Endothelial cell of umbilical vein (primary cell): ENCODE data around the gene AGTPBP1. TPM values are rescaled to one million over a fixed set of nuclear protein-coding genes. Genes with fewer than 3 reads are reported as not detected.

Source experiments
- BruUV-seq: library from RNA; stranded (reverse); fragments of 400-500 nt; replicated peaks from 2 replicates; lab custom pipeline; 2021; lab: Mats Ljungman, UMichigan
- CTCF ChIA-PET: fragments of 300-600, 350-600 bp; sonication (Branson Sonifier 250); formaldehyde crosslinking; loops from one replicate; lab custom pipeline; 2021; ENCODE audit warnings: antibody characterized with exemption, inconsistent platforms; lab: Charles Lee
- POLR2A ChIA-PET: fragments of 300-600, 350-600 bp; sonication (Branson Sonifier 250); formaldehyde crosslinking; loops from one replicate; lab custom pipeline; 2021; ENCODE audit warnings: antibody characterized with exemption, inconsistent platforms; lab: Charles Lee
- DNase-seq: peaks from one replicate; pipeline ENCODE4 v3.0.0-alpha.2; 2011; ENCODE audit warnings: low read depth, low spot score
- FAIRE-seq: peaks from 2 replicates; lab custom pipeline; 2011; peaks lifted over from hg19 to GRCh38; lab: Jason Lieb, UNC
- H2AFZ ChIP-seq: 2 replicates; pipeline ENCODE4 v1.6.0; 2012; ENCODE audit warnings: low read depth, low read length, control low read depth, inconsistent platforms
- H3K27ac ChIP-seq: 2 replicates; pipeline ENCODE4 v1.5.1; 2011; ENCODE audit warnings: low read depth, mild to moderate bottlenecking, control low read depth, low read length, moderate library complexity; ENCODE audit not compliant: insufficient read depth
- H3K27me3 ChIP-seq, 2 experiments: 2 replicates each; pipeline versions ENCODE4 v1.6.0 to v1.6.1; 2011; ENCODE audit warnings: low read length in 2 of 2, mixed read lengths in 1 of 2; ENCODE audit not compliant: control insufficient read depth in 2 of 2, insufficient read depth in 2 of 2
- H3K36me3 ChIP-seq, 2 experiments: 2 replicates in 1 of 2; 3 replicates in 1 of 2; pipeline ENCODE4 v1.5.1; 2011; ENCODE audit warnings: low read length in 2 of 2, mild to moderate bottlenecking in 1 of 2, moderate library complexity in 1 of 2; ENCODE audit not compliant: control insufficient read depth in 2 of 2, insufficient read depth in 2 of 2; ENCODE audit errors: extremely low read depth in 1 of 2
- H3K4me1 ChIP-seq: 3 replicates; pipeline ENCODE4 v1.5.1; 2011; ENCODE audit warnings: mild to moderate bottlenecking, low read length; ENCODE audit not compliant: control insufficient read depth, insufficient read depth; ENCODE audit errors: extremely low read depth
- H3K4me2 ChIP-seq: 2 replicates; pipeline ENCODE4 v1.6.1; 2011; ENCODE audit warnings: low read length, control low read depth, mixed read lengths; ENCODE audit not compliant: insufficient read depth
- H3K4me3 ChIP-seq, 3 experiments: fragments of 200-600 bp in 1 of 3; sonication (generic), shearing (Covaris generic) in 1 of 3; replicated peaks in 1 of 3; 2 replicates each; pipeline ENCODE4 v1.5.1; 2011 to 2016; ENCODE audit warnings: control low read depth in 3 of 3, low read length in 3 of 3, mild to moderate bottlenecking in 2 of 3, inconsistent platforms in 1 of 3, low read depth in 1 of 3, moderate library complexity in 1 of 3; ENCODE audit not compliant: insufficient read depth in 1 of 3
- H3K79me2 ChIP-seq: 2 replicates; pipeline ENCODE4 v1.6.0; 2012; ENCODE audit warnings: low read length, inconsistent platforms; ENCODE audit not compliant: control insufficient read depth, insufficient read depth
- H3K9ac ChIP-seq: replicated peaks from 2 replicates; pipeline ENCODE3; 2011; ENCODE audit warnings: low read length, control low read depth; ENCODE audit not compliant: insufficient read depth; ENCODE audit errors: extremely low read depth
- H3K9me1 ChIP-seq: replicated peaks from 3 replicates; pipeline ENCODE4 v1.6.0; 2011; ENCODE audit warnings: mild to moderate bottlenecking, low read length; ENCODE audit not compliant: control insufficient read depth, insufficient read depth; ENCODE audit errors: extremely low read depth
- H3K9me3 ChIP-seq: replicated peaks from 2 replicates; pipeline ENCODE4 v1.5.1; 2012; ENCODE audit warnings: low read length, inconsistent platforms; ENCODE audit not compliant: control insufficient read depth, insufficient read depth
- H4K20me1 ChIP-seq: replicated peaks from 2 replicates; pipeline ENCODE3; 2011; ENCODE audit warnings: mild to moderate bottlenecking, low read length; ENCODE audit not compliant: control insufficient read depth, insufficient read depth; ENCODE audit errors: extremely low read depth
- CTCF ChIP-seq, 2 donors: IDR thresholded peaks; 1 replicate in 1 of 2; 2 replicates in 1 of 2; pipeline ENCODE4 v1.5.1; 2011; ENCODE audit warnings: low read length in 2 of 2, mild to moderate bottlenecking in 2 of 2, moderate library complexity in 2 of 2, control low read depth in 1 of 2, inconsistent platforms in 1 of 2, low read depth in 1 of 2; ENCODE audit not compliant: insufficient read depth in 1 of 2; ENCODE audit errors: extremely low read depth in 1 of 2
- EZH2 ChIP-seq: IDR thresholded peaks from 2 replicates; pipeline ENCODE4 v1.6.1; 2012; ENCODE audit warnings: borderline replicate concordance, low read depth, mild to moderate bottlenecking, moderate library complexity, low read length, inconsistent platforms; ENCODE audit not compliant: severe bottlenecking
- FOS ChIP-seq: IDR thresholded peaks from 2 replicates; pipeline ENCODE4 v1.6.1; 2011; ENCODE audit warnings: mild to moderate bottlenecking, low read length, moderate library complexity, borderline replicate concordance; ENCODE audit not compliant: insufficient read depth
- GATA2 ChIP-seq: IDR thresholded peaks from 2 replicates; pipeline ENCODE4 v1.7.0; 2011; ENCODE audit warnings: low read depth, mild to moderate bottlenecking, moderate library complexity, mixed read lengths, low read length; ENCODE audit not compliant: insufficient read length, insufficient read depth
- JUN ChIP-seq: IDR thresholded peaks from 2 replicates; pipeline ENCODE4 v1.6.1; 2011; ENCODE audit warnings: borderline replicate concordance, low read depth; ENCODE audit not compliant: insufficient read length, insufficient read depth
- MAX ChIP-seq: IDR thresholded peaks from 2 replicates; pipeline ENCODE4 v1.6.1; 2011; ENCODE audit not compliant: insufficient read depth, insufficient read length
- MYC ChIP-seq: IDR thresholded peaks from one replicate; pipeline ENCODE4 v1.6.1; 2011; ENCODE audit warnings: mild to moderate bottlenecking, low read depth, low read length
- POLR2A ChIP-seq: IDR thresholded peaks from 2 replicates; pipeline ENCODE4 v1.6.1; 2012; ENCODE audit warnings: low read depth, mild to moderate bottlenecking, control low read depth, low read length
- POLR2AphosphoS5 ChIP-seq: IDR thresholded peaks from 2 replicates; pipeline ENCODE4 v1.6.1; 2012; ENCODE audit warnings: low read depth, mild to moderate bottlenecking, control low read depth, low read length, moderate library complexity; ENCODE audit not compliant: insufficient read depth
- dilution Hi-C: fragments of 300-500 bp; cut with MboI; formaldehyde crosslinking; loops from one replicate; pipeline ENCODE4 v1.15.0; 2019; ENCODE audit warnings: low sequenced_read_pairs; ENCODE audit not compliant: extremely low pct_ligation_motif_present
- intact Hi-C: fragments of 100-400 bp; cut with micrococcal nuclease; formaldehyde crosslinking; loops from one replicate; pipeline ENCODE4 v1.10.0; 2022
- polyA plus RNA-seq, 4 experiments: library from polyadenylated mRNA; depleted of rRNA in 3 of 4; stranded (reverse) in 3 of 4; unstranded in 1 of 4; fragments of >200 nt; gene quantifications; 2 replicates each; pipeline versions ENCODE4 v1.2.1 to v1.2.3, GENCODE V29; 2011 to 2012; ENCODE audit warnings: missing spikeins in 1 of 4
- total RNA-seq: library from RNA; stranded (reverse); gene quantifications from 2 replicates; pipeline ENCODE4 v1.2.3, GENCODE V29; 2021

Gene AGTPBP1
- total and polyA plus RNA-seq, 2 donors (not counting 3 experiments of a cell fraction or from before 2014, with no cell fraction given): 4.2 to 18.4 TPM

- Histone ChIP-seq H4K20me1 (no peaks in the 10 kb centered on the region), H2AFZ (no peak overlapping the region), H3K9me3 (no peaks in the 10 kb centered on the region), H3K27me3 (no peaks in the 10 kb centered on the region), H3K27ac (no peak overlapping the region), H3K9ac (no peak overlapping the region), H3K4me3 (no peak overlapping the region), H3K36me3 (no peaks in the 10 kb centered on the region), H3K4me2 (no peak overlapping the region), H3K79me2 (no peaks in the 10 kb centered on the region), H3K4me1 (no peaks in the 10 kb centered on the region), H3K9me1 (no peaks in the 10 kb centered on the region)
- dilution Hi-C loops (no loop called here), intact Hi-C loops (no loop called here)
- POLR2A ChIA-PET: no interaction called here
- DNase-seq (no peak), FAIRE-seq (no peak)
- CTCF ChIA-PET: interaction anchor here (1.1 kb wide), 1 partner anchor 22 kb away, joined by 3 read pairs; no protein-coding TSS in a partner anchor
- TF ChIP-seq JUN (no peak), FOS (no peak), MAX (no peak), GATA2 (no peak), EZH2 (no peak), CTCF (IDR thresholded peaks at IDR 0.05; ENCODE audit: extremely low read depth in 1 of 2, insufficient read depth in 1 of 2, low read depth in 1 of 2, low read length in 2 of 2) (no peak), MYC (no peak), POLR2A (no peak), POLR2AphosphoS5 (no peak)
- no TSS peak for BruUV-seq
Observed at GRCh38 chr9:85543196-85543595, 198.6 kb downstream of the AGTPBP1 start.
